ENCODE results near the gene BICDL2.
"Not testable (repeated sequence)": the region's sequence is repeated elsewhere in the genome, so short reads cannot be mapped to it uniquely, and the experiment has no call there.

- not testable (repeated sequence) for TF ChIP-seq NFYB (IDR thresholded peaks at IDR 0.05; ENCODE audit: extremely low read depth, insufficient read length); GABPB1 (CRISPR knock-in tag; IDR thresholded peaks at IDR 0.05); NRF1 (conservative IDR thresholded peaks at IDR 0.05 in 1 of 2, IDR thresholded peaks at IDR 0.05 in 1 of 2); RAD51 (IDR thresholded peaks at IDR 0.05; ENCODE audit: borderline replicate concordance, low read depth); ZNF324 (CRISPR knock-in tag; IDR thresholded peaks at IDR 0.05); ESRRA (IDR thresholded peaks at IDR 0.05; ENCODE audit: borderline replicate concordance, low read depth); ZBTB12 (CRISPR knock-in tag; IDR thresholded peaks at IDR 0.05); YY1 (IDR thresholded peaks at IDR 0.05; ENCODE audit: borderline replicate concordance in 1 of 3, control insufficient read depth in 1 of 3, extremely low read depth in 1 of 3, insufficient read depth in 3 of 3, insufficient read length in 1 of 3, insufficient replicate concordance in 2 of 3, low read depth in 1 of 3, low read length in 2 of 3); NR2C1 (IDR thresholded peaks at IDR 0.05); NR2C1 (tag; IDR thresholded peaks at IDR 0.05); CTCF (IDR thresholded peaks at IDR 0.05 in 2 of 3, conservative IDR thresholded peaks at IDR 0.05 in 1 of 3; ENCODE audit: insufficient read depth in 2 of 3, low read depth in 1 of 3, low read length in 3 of 3); RFX5 (IDR thresholded peaks at IDR 0.05; ENCODE audit: low read depth, low read length)
These were observed 19.0 kb upstream of the BICDL2 start for GRCh38 chr16:3055734-3056115.

Measured in K562 (cell line).